GM18951 (cell line): Measurements from ENCODE around the gene CLMN.

Source experiments
- POLR2A ChIP-seq: IDR thresholded peaks from 4 replicates; pipeline ENCODE4 v1.6.1; 2011; ENCODE audit warnings: mild to moderate bottlenecking; ENCODE audit not compliant: insufficient read length, insufficient read depth; ENCODE audit errors: extremely low read depth
- in situ Hi-C: fragments of 300-500 bp; cut with MboI; formaldehyde crosslinking; loops from one replicate; pipeline ENCODE4 v1.12.0; 2022; ENCODE audit warnings: low sequenced_read_pairs, mixed read lengths, inconsistent platforms; ENCODE audit not compliant: unreplicated experiment

Gene CLMN

GRCh38 chr14:95157327-95158189 is 162.2 kb downstream of the CLMN start, which contains the start of gene DICER1:
DICER1 (minus strand) TSS chr14:95157529; CDS start chr14:95133458, 24,071 bp downstream.
- peak; percentile 67 for TF ChIP-seq POLR2A
- in situ Hi-C loops = no loop called here

GRCh38 chr14:95157048-95157326 is 162.7 kb downstream of the CLMN start:
- in situ Hi-C loops = no loop called here
- no peak for TF ChIP-seq POLR2A

DNA sequence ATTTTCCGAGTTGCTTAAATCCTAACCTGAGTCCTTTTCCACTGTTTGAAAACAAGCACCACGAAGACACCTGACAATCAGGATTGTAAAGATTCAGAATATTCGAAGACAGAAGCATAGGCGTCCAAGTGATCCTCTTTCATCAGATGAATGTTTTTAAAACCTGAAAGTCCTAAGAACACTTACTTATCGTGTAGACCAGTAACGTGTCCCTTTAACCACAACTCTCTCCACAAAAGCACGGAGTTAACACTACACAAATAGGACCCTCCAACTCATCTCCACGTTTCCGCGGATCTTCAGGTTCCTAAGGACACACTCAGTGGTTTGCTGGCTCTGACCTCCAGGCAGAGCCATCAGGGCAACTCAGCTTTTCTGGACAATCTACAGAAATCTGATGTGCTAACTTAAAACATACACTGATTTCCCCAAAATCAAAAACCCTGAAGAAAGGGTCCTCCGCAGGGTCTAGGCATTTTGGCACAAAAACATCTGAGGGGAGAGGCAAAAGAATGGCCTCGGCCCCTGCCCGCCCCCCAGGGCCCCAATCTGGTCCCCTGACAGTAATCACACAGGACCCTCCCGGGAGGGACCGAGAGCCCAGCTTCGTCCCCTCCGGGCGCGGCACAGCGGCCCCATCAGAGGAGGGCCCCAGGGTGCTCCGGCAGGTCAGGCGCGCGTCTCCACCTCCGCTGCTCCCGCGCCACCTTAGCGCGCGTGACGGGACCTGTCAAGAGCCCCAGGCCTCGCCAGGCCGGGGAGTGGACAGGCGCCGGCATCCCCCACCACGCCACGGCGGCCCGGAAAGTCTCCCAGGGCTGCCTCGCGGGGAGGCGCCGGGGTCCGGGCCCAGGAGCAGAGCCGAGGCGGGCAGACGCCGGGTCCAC is 163.3 kb downstream of the CLMN start:
- no peak for TF ChIP-seq POLR2A
- in situ Hi-C loops = no loop called here

GRCh38 chr14:95155045-95155444 is 164.7 kb downstream of the CLMN start:
- in situ Hi-C loops = no loop called here

GRCh38 chr14:95153866-95154265 is 165.8 kb downstream of the CLMN start:
- in situ Hi-C loops = no loop called here
- no peak for TF ChIP-seq POLR2A

More at GRCh38 chr14:95155045-95155444, 164.7 kb downstream of the CLMN start:
- no peak for TF ChIP-seq POLR2A

GRCh38 chr14:95151561-95151960 is 168.1 kb downstream of the CLMN start:
- in situ Hi-C loops = no loop called here

DNA sequence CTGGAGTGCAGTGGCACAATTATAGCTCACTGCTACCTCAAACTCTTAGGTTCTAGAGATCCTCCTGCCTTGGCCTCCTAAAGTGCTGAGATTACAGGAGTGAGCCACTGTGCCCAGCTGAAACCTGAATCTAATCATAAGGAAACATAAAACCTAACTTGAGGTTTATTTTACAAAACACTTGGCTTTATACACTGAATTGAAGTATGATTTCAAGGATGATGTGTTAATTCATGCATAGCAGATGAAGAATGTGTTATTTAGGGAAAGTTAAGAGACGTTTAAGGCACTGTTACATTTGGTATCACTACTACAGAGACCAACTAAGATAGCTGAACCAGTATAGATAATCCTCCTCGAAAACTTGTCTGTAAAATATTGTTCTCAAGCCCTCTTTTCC is 168.8 kb downstream of the CLMN start:
- no peak for TF ChIP-seq POLR2A
- in situ Hi-C loops = no loop called here

More at GRCh38 chr14:95151561-95151960, 168.1 kb downstream of the CLMN start:
- TF ChIP-seq POLR2A = no peak

DNA sequence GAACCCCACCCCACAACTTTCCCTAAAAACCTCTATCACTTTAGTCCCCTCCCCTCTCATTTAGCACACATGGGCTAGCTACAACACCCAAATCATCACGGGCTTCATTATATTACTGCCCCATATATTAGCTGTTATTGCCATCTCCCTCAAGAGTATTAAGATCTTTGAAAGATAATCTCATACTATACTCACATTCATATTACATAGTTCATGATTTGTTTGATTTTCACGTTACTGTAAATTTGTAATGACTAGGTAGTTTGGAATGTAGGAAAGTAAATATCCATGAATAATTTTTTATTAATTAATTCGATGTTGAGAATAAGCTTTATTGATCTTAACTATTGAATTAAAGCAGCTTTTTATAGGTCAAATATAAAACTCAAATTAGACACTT is 170.3 kb downstream of the CLMN start:
- in situ Hi-C loops = no loop called here

DNA sequence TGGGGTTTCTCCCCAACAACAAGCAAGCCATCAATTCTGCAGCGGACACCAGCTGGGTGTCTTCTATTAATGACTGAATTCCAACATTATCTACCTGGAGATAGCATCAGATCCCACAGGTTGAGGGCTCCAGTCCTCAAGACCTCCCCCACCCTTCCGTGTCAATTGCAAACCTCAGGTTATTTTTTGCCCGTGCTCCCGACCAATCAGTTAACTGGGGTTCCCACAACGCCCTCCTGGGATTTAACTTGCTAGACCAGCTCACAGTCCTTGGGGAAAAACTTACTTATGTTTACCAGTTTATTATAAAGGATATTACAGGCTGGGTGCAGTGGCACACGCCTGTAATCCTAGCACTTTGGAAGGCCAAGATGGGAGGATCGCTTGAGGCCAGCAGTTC is 172.1 kb downstream of the CLMN start:
- no peak for TF ChIP-seq POLR2A
- in situ Hi-C loops = no loop called here

More for the DNA sequence above, 170.3 kb downstream of the CLMN start:
- no peak for TF ChIP-seq POLR2A

- TF ChIP-seq POLR2A = no peak
- in situ Hi-C loops = no loop called here
Measured at GRCh38 chr14:95146079-95146771, 173.5 kb downstream of the CLMN start.

GRCh38 chr14:95144849-95145248 is 174.9 kb downstream of the CLMN start:
- no peak for TF ChIP-seq POLR2A
- in situ Hi-C loops = no loop called here

- TF ChIP-seq POLR2A = no peak
- in situ Hi-C loops = no loop called here
Measured at GRCh38 chr14:95143808-95144620, 175.7 kb downstream of the CLMN start.
